Measurements from ENCODE around the gene AFTPH.

AFTPH gene

GRCh38 chr2:64516651-64517510 is 7.2 kb upstream of the AFTPH start:
- no peak overlapping the region for H3K4me3 ChIP-seq (ENCODE audit: low read depth, low read length)
- no peak for DNase-seq (ENCODE audit: low read depth, low spot score)
- ChIA-PET CTCF (interaction anchor here (0.6 to 3.1 kb wide), 5 partner anchors 12 to 372 kb away, joined by 3 to 16 read pairs (median 5); no protein-coding TSS in a partner anchor), POLR2A (no interaction called here)
- no peak for TF ChIP-seq CTCF (IDR thresholded peaks at IDR 0.05; ENCODE audit: insufficient read depth, low read length, missing control alignments)

- POLR2A ChIA-PET: no interaction called here
These were observed 6.6 kb upstream of the AFTPH start for GRCh38 chr2:64517511-64517884.

GRCh38 chr2:64522843-64523428 is 1.2 kb upstream of the AFTPH start:
- POLR2A ChIA-PET: interaction anchor here (1.4 kb wide), 1 partner anchor 192 kb away, joined by 5 read pairs; no protein-coding TSS in a partner anchor
- peak overlapping the region; percentile 91 for H3K4me3 ChIP-seq (ENCODE audit: low read depth, low read length)
- TF ChIP-seq CTCF (IDR thresholded peaks at IDR 0.05; ENCODE audit: insufficient read depth, low read length, missing control alignments): peak; percentile 68
- CTCF ChIA-PET: interaction anchor here (0.7 to 8.0 kb wide), 54 partner anchors 8 to 1051 kb away, joined by 3 to 137 read pairs (median 5); no protein-coding TSS in a partner anchor
- DNase-seq (ENCODE audit: low read depth, low spot score): peak; percentile 54

More at GRCh38 chr2:64517511-64517884, 6.6 kb upstream of the AFTPH start:
- no peak overlapping the region for H3K4me3 ChIP-seq (ENCODE audit: low read depth, low read length)
- TF ChIP-seq CTCF (IDR thresholded peaks at IDR 0.05; ENCODE audit: insufficient read depth, low read length, missing control alignments): no peak
- CTCF ChIA-PET: interaction anchor here (1.7 to 2.5 kb wide), 3 partner anchors 29 to 371 kb away, joined by 5 to 15 read pairs (median 13); no protein-coding TSS in a partner anchor
- DNase-seq (ENCODE audit: low read depth, low spot score): no peak

- ChIA-PET POLR2A (interaction anchor here (0.6 kb wide), 1 partner anchor 39 kb away, joined by 5 read pairs; no protein-coding TSS in a partner anchor), CTCF (interaction anchor here (1.6 to 8.0 kb wide), 13 partner anchors 9 to 343 kb away, joined by 6 to 137 read pairs (median 17); no protein-coding TSS in a partner anchor)
- TF ChIP-seq CTCF (IDR thresholded peaks at IDR 0.05; ENCODE audit: insufficient read depth, low read length, missing control alignments): no peak
- H3K4me3 ChIP-seq (ENCODE audit: low read depth, low read length): peak overlapping the region; percentile 91
- no peak for DNase-seq (ENCODE audit: low read depth, low spot score)
These were observed 632 bp downstream of the AFTPH start for GRCh38 chr2:64524604-64525316.

GRCh38 chr2:64525317-64525613 is 1.1 kb downstream of the AFTPH start:
- peak overlapping the region; percentile 91 for H3K4me3 ChIP-seq (ENCODE audit: low read depth, low read length)
- DNase-seq (ENCODE audit: low read depth, low spot score): no peak
- POLR2A ChIA-PET: no interaction called here
- CTCF ChIA-PET: interaction anchor here (1.7 to 8.0 kb wide), 5 partner anchors 8 to 195 kb away, joined by 4 to 137 read pairs (median 28); no protein-coding TSS in a partner anchor
- TF ChIP-seq CTCF (IDR thresholded peaks at IDR 0.05; ENCODE audit: insufficient read depth, low read length, missing control alignments): no peak

Measured in AG04449 (cell line).